Stimulated activated CD4-positive, alpha-beta T cell treated with anti-CD3 and anti-CD28 coated beads, Interleukin-4, amount 100 ng/mL, for 24 hours (primary cell): Measurements from ENCODE around the gene TEKT5.
"Not testable (repeated sequence)": the region's sequence is repeated elsewhere in the genome, so short reads cannot be mapped to it uniquely, and the experiment has no call there.

Experiments
- DNase-seq: peaks from one replicate; pipeline ENCODE4 v3.0.0-alpha.2; 2020

The TEKT5 gene

GRCh38 chr16:10694830-10695229 lies at the start of gene TEKT5:
Gene TEKT5 (minus strand): TSS chr16:10694930. CDS start chr16:10694873, 57 bp downstream.
- no peak for DNase-seq

- DNase-seq: peak; percentile 100
Measured at GRCh38 chr16:10743610-10744369, 49.1 kb upstream of the TEKT5 start, which contains the start of gene NUBP1. Gene NUBP1 (plus strand): TSS chr16:10743842. CDS start chr16:10743864, 22 bp downstream.

- DNase-seq: no peak
Measured at GRCh38 chr16:10743227-10743609, 48.5 kb upstream of the TEKT5 start.

GRCh38 chr16:10741844-10742243 lies 47.1 kb upstream of the TEKT5 start:
- DNase-seq: no peak

- DNase-seq: not testable (repeated sequence)
Measured at GRCh38 chr16:10741249-10741648, 46.5 kb upstream of the TEKT5 start.

- no peak for DNase-seq
Measured at GRCh38 chr16:10740845-10741208, 46.1 kb upstream of the TEKT5 start.

GRCh38 chr16:10740000-10740844 lies 45.5 kb upstream of the TEKT5 start:
- no peak for DNase-seq

- DNase-seq: peak; percentile 54
Measured at GRCh38 chr16:10738231-10739077, 43.7 kb upstream of the TEKT5 start.

- DNase-seq: peak; percentile 76
Measured at GRCh38 chr16:10737068-10737625, 42.4 kb upstream of the TEKT5 start.

- no peak for DNase-seq
Measured at GRCh38 chr16:10731790-10732189, 37.1 kb upstream of the TEKT5 start.

- no peak for DNase-seq
Measured at GRCh38 chr16:10729104-10730048, 34.6 kb upstream of the TEKT5 start.

- no peak for DNase-seq
Measured at GRCh38 chr16:10728003-10728887, 33.5 kb upstream of the TEKT5 start.

GRCh38 chr16:10708969-10709368 lies 14.2 kb upstream of the TEKT5 start:
- no peak for DNase-seq

- DNase-seq: no peak
Measured at GRCh38 chr16:10699756-10700155, 5.0 kb upstream of the TEKT5 start.

GRCh38 chr16:10694306-10694705 lies 424 bp downstream of the TEKT5 start:
- no peak for DNase-seq

- no peak for DNase-seq
Measured at GRCh38 chr16:10693889-10694288, 841 bp downstream of the TEKT5 start.

GRCh38 chr16:10692470-10692869 lies 2.3 kb downstream of the TEKT5 start:
- DNase-seq: no peak

GRCh38 chr16:10688726-10689125 lies 6.0 kb downstream of the TEKT5 start:
- DNase-seq: no peak

GRCh38 chr16:10688291-10688690 lies 6.4 kb downstream of the TEKT5 start:
- DNase-seq: no peak

GRCh38 chr16:10685709-10686108 lies 9.0 kb downstream of the TEKT5 start:
- DNase-seq: no peak
